Caco-2 (cell line): Measurements from ENCODE around the gene METTL24. TPM values are rescaled to one million over a fixed set of nuclear protein-coding genes. Genes with fewer than 3 reads are reported as not detected.
"Not testable (repeated sequence)": the region's sequence is repeated elsewhere in the genome, so short reads cannot be mapped to it uniquely, and the experiment has no call there.

Source experiments
- BruUV-seq: library from RNA; stranded (reverse); fragments of 400-500 nt; replicated peaks from 2 replicates; lab custom pipeline; 2021; lab: Mats Ljungman, UMichigan
- CTCF ChIA-PET: fragments of 300-600 bp; sonication (Branson Sonifier 250); formaldehyde crosslinking; loops from one replicate; lab custom pipeline; 2022; ENCODE audit warnings: antibody characterized with exemption; lab: Charles Lee
- POLR2A ChIA-PET: fragments of 300-600 bp; sonication (Branson Sonifier 250); formaldehyde crosslinking; loops from one replicate; lab custom pipeline; 2022; ENCODE audit warnings: antibody characterized with exemption; lab: Charles Lee
- DNase-seq, 2 experiments: peaks; one replicate each; pipeline versions ENCODE4 v3.0.0 to v3.0.0-alpha.2; 2020 to 2022
- H3K27me3 ChIP-seq: replicated peaks from 2 replicates; pipeline ENCODE4 v1.6.0; 2011; ENCODE audit warnings: low read length; ENCODE audit not compliant: control insufficient read depth, insufficient read depth
- H3K36me3 ChIP-seq: 2 replicates; pipeline ENCODE4 v1.5.1; 2011; ENCODE audit warnings: low read length; ENCODE audit not compliant: control insufficient read depth, insufficient read depth
- H3K4me1 ChIP-seq: fragments of 250-450 bp; sonication (Bioruptor Pico); 2 replicates; pipeline ENCODE4 v1.5.1; 2020; ENCODE audit warnings: mild to moderate bottlenecking
- H3K4me3 ChIP-seq: 2 replicates; pipeline ENCODE4 v1.5.1; 2011; ENCODE audit warnings: low read depth, mild to moderate bottlenecking, control low read depth, low read length
- H3K9me3 ChIP-seq: fragments of 250-450 bp; sonication (Bioruptor Pico); 2 replicates; pipeline ENCODE4 v1.5.1; 2020; ENCODE audit warnings: mild to moderate bottlenecking, moderate library complexity
- H3K27ac Mint-ChIP-seq: one replicate; pipeline ENCODE4 v1.8.0; 2022; ENCODE audit warnings: mixed read lengths; ENCODE audit not compliant: unreplicated experiment
- H3K27me3 Mint-ChIP-seq: one replicate; pipeline ENCODE4 v1.8.0; 2022; ENCODE audit warnings: mixed read lengths; ENCODE audit not compliant: insufficient read depth, unreplicated experiment
- H3K36me3 Mint-ChIP-seq: one replicate; pipeline ENCODE4 v1.8.0; 2022; ENCODE audit warnings: mild to moderate bottlenecking, mixed read lengths; ENCODE audit not compliant: insufficient read depth, unreplicated experiment
- H3K4me1 Mint-ChIP-seq: one replicate; pipeline ENCODE4 v1.8.0; 2022; ENCODE audit warnings: low read depth, mixed read lengths; ENCODE audit not compliant: unreplicated experiment
- H3K4me3 Mint-ChIP-seq: one replicate; pipeline ENCODE4 v1.8.0; 2022; ENCODE audit warnings: mild to moderate bottlenecking, moderate library complexity, mixed read lengths; ENCODE audit not compliant: unreplicated experiment
- H3K9me3 Mint-ChIP-seq: one replicate; pipeline ENCODE4 v1.8.0; 2022; ENCODE audit warnings: mixed read lengths; ENCODE audit not compliant: unreplicated experiment
- intact Hi-C: fragments of 100-400 bp; cut with micrococcal nuclease; formaldehyde crosslinking; loops from one replicate; pipeline ENCODE4 v1.10.0; 2022; ENCODE audit not compliant: unreplicated experiment
- total RNA-seq: library from RNA; stranded (reverse); gene quantifications from 2 replicates; pipeline ENCODE4 v1.2.3, GENCODE V29; 2022
- TF ChIP-seq, protein P1 (sequence below), 2 experiments: fragments of 200-600 bp in 1 of 2; IDR thresholded peaks; 1 replicate in 1 of 2; 2 replicates in 1 of 2; pipeline versions ENCODE4 v1.5.1 to v1.8.0; 2011 to 2022; ENCODE audit warnings: antibody characterized with exemption in 1 of 2, control low read depth in 1 of 2, inconsistent platforms in 1 of 2, low read depth in 1 of 2, low read length in 1 of 2, mild to moderate bottlenecking in 1 of 2, moderate library complexity in 1 of 2; ENCODE audit not compliant: insufficient read depth in 1 of 2, severe bottlenecking in 1 of 2, unreplicated experiment in 1 of 2

The METTL24 gene
- total RNA-seq, 1 experiment from 2014 or later = not detected

DNA sequence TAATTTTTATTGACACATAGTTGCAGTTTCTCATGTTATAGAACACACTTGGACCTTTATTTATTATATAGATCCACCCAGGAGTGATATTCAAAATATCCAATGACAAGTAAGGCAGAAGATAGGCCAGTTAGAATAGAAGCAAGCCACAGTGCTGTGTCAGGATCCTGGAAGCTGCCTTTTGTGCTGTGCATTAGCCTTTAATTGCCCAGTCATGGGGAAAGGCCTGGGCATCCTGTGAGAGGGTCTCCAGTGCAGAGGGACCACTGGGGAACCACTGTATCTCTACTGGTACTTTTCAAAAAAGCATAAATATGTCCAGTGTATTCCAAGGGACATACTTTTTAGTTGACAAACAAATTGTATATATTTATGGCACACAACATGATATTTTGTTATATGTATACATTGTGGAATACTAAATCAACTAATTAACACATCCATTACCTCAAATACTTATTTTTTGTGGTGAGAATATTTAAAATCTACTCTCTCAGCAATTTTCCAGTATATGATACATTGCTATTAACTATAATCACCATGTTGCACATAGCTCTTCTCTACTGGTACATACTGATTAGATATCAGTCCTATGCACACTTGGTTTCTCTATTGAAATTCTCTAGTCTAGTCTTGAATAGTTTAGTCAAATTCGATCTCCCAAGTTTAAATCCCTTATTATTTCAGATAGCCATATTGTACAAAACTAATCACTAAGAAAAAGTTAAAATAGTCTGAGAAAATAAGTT, 118.4 kb downstream of the METTL24 start:
- POLR2A ChIA-PET = no interaction called here

GRCh38 chr6:110236007-110236406, 122.1 kb downstream of the METTL24 start:
- H3K4me3 Mint-ChIP-seq, BruUV-seq, H3K9me3 ChIP-seq, CTCF ChIA-PET, H3K4me3 ChIP-seq, H3K36me3 ChIP-seq, H3K9me3 Mint-ChIP-seq, H3K27me3 Mint-ChIP-seq, H3K4me1 Mint-ChIP-seq, H3K27me3 ChIP-seq, intact Hi-C loops, DNase-seq, POLR2A ChIA-PET, H3K36me3 Mint-ChIP-seq, H3K4me1 ChIP-seq, H3K27ac Mint-ChIP-seq: not testable (repeated sequence)

More for the DNA sequence above, 118.4 kb downstream of the METTL24 start:
- Mint-ChIP-seq H3K27ac (no peak overlapping the region), H3K9me3 (no peaks in the 10 kb centered on the region), H3K27me3 (no peaks in the 10 kb centered on the region), H3K4me1 (no peaks in the 10 kb centered on the region), H3K4me3 (no peak overlapping the region), H3K36me3 (no peaks in the 10 kb centered on the region)
- H3K36me3 ChIP-seq = no peaks in the 10 kb centered on the region
- BruUV-seq = no TSS peak
- CTCF ChIA-PET = no interaction called here
- DNase-seq = no peak
- intact Hi-C loops = no loop called here
- H3K9me3 ChIP-seq = no peaks in the 10 kb centered on the region
- TF ChIP-seq, protein P1, sequence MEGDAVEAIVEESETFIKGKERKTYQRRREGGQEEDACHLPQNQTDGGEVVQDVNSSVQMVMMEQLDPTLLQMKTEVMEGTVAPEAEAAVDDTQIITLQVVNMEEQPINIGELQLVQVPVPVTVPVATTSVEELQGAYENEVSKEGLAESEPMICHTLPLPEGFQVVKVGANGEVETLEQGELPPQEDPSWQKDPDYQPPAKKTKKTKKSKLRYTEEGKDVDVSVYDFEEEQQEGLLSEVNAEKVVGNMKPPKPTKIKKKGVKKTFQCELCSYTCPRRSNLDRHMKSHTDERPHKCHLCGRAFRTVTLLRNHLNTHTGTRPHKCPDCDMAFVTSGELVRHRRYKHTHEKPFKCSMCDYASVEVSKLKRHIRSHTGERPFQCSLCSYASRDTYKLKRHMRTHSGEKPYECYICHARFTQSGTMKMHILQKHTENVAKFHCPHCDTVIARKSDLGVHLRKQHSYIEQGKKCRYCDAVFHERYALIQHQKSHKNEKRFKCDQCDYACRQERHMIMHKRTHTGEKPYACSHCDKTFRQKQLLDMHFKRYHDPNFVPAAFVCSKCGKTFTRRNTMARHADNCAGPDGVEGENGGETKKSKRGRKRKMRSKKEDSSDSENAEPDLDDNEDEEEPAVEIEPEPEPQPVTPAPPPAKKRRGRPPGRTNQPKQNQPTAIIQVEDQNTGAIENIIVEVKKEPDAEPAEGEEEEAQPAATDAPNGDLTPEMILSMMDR (IDR thresholded peaks at IDR 0.05; ENCODE audit: insufficient read depth in 1 of 2, low read depth in 1 of 2, low read length in 1 of 2, severe bottlenecking in 1 of 2, unreplicated experiment in 1 of 2) = no peak
- no peaks in the 10 kb centered on the region for H3K4me1 ChIP-seq
- H3K27me3 ChIP-seq = no peaks in the 10 kb centered on the region
- H3K4me3 ChIP-seq = no peak overlapping the region

- no peaks in the 10 kb centered on the region for H3K9me3 Mint-ChIP-seq
- no peaks in the 10 kb centered on the region for H3K4me1 Mint-ChIP-seq
- POLR2A ChIA-PET = no interaction called here
- no TSS peak for BruUV-seq
- no peak overlapping the region for H3K27ac Mint-ChIP-seq
- no peak for DNase-seq
- intact Hi-C loops = no loop called here
- Histone ChIP-seq H3K4me1 (no peaks in the 10 kb centered on the region), H3K9me3 (no peaks in the 10 kb centered on the region), H3K36me3 (no peaks in the 10 kb centered on the region), H3K27me3 (no peaks in the 10 kb centered on the region), H3K4me3 (no peak overlapping the region)
- CTCF ChIA-PET = no interaction called here
- no peaks in the 10 kb centered on the region for H3K27me3 Mint-ChIP-seq
- no peaks in the 10 kb centered on the region for H3K36me3 Mint-ChIP-seq
- no peak overlapping the region for H3K4me3 Mint-ChIP-seq
- TF ChIP-seq, protein P1 (IDR thresholded peaks at IDR 0.05; ENCODE audit: insufficient read depth in 1 of 2, low read depth in 1 of 2, low read length in 1 of 2, severe bottlenecking in 1 of 2, unreplicated experiment in 1 of 2) = no peak
Observed at GRCh38 chr6:110233770-110234374, 124.3 kb downstream of the METTL24 start.
